Nephron progenitor cell (in vitro differentiated cells): ENCODE data around the gene TRAM2.

Experiments used
- DNase-seq: peaks from one replicate; pipeline ENCODE4 v3.0.0; 2021
- H3K27ac Mint-ChIP-seq: 2 replicates; pipeline ENCODE4 v1.8.0; 2021; ENCODE audit warnings: mild to moderate bottlenecking, moderate library complexity, mixed read lengths
- H3K27me3 Mint-ChIP-seq: 2 replicates; pipeline ENCODE4 v1.8.0; 2021; ENCODE audit warnings: mild to moderate bottlenecking, low read depth, mixed read lengths; ENCODE audit not compliant: poor library complexity
- H3K36me3 Mint-ChIP-seq: 2 replicates; pipeline ENCODE4 v1.8.0; 2021; ENCODE audit warnings: low read depth, mixed read lengths
- H3K4me1 Mint-ChIP-seq: 2 replicates; pipeline ENCODE4 v1.8.0; 2021; ENCODE audit warnings: mixed read lengths
- H3K4me3 Mint-ChIP-seq: 2 replicates; pipeline ENCODE4 v1.8.0; 2021; ENCODE audit warnings: mild to moderate bottlenecking, moderate library complexity, mixed read lengths
- H3K9me3 Mint-ChIP-seq: 2 replicates; pipeline ENCODE4 v1.8.0; 2021; ENCODE audit warnings: mild to moderate bottlenecking, moderate library complexity, mixed read lengths
- CTCF ChIP-seq: fragments of 200-600 bp; sonication (generic); IDR thresholded peaks from 2 replicates; pipeline ENCODE4 v1.5.0; 2021; ENCODE audit warnings: antibody characterized with exemption

TRAM2 gene

GRCh38 chr6:52577022-52577777 lies at the start of gene TRAM2:
Gene TRAM2, minus strand, starts transcription at chr6:52577060. Its CDS starts 145 bp downstream, at chr6:52576915.
- Mint-ChIP-seq H3K36me3 (peaks cover 25% of the 10 kb centered on the region), H3K4me3 (peak within 1 kb of the TSS; percentile 93), H3K27ac (peak within 1 kb of the TSS; percentile 93), H3K27me3 (peaks cover 12% of the 10 kb centered on the region), H3K4me1 (peaks cover 51% of the 10 kb centered on the region), H3K9me3 (no peaks in the 10 kb centered on the region)
- TF ChIP-seq CTCF = no peak
- peak; percentile 93 for DNase-seq

- no peak for TF ChIP-seq CTCF
- Mint-ChIP-seq H3K9me3 (no peaks in the 10 kb centered on the region), H3K27me3 (peaks cover 3% of the 10 kb centered on the region), H3K4me3 (no peak overlapping the region), H3K36me3 (no peaks in the 10 kb centered on the region), H3K4me1 (peaks cover 5% of the 10 kb centered on the region), H3K27ac (no peak overlapping the region)
- DNase-seq = no peak
Measured at GRCh38 chr6:52622810-52623209, 46.0 kb upstream of the TRAM2 start.

- Mint-ChIP-seq H3K27ac (no peak overlapping the region), H3K36me3 (no peaks in the 10 kb centered on the region), H3K4me3 (no peak overlapping the region), H3K27me3 (peaks cover 3% of the 10 kb centered on the region), H3K9me3 (no peaks in the 10 kb centered on the region), H3K4me1 (peaks cover 12% of the 10 kb centered on the region)
- no peak for DNase-seq
- TF ChIP-seq CTCF = no peak
Measured at GRCh38 chr6:52621631-52622030, 44.8 kb upstream of the TRAM2 start.

- TF ChIP-seq CTCF = no peak
- Mint-ChIP-seq H3K27ac (no peak overlapping the region), H3K36me3 (no peaks in the 10 kb centered on the region), H3K4me3 (no peak overlapping the region), H3K9me3 (no peaks in the 10 kb centered on the region), H3K27me3 (peaks cover 2% of the 10 kb centered on the region), H3K4me1 (peaks cover 12% of the 10 kb centered on the region)
- no peak for DNase-seq
Measured at GRCh38 chr6:52620906-52621190, 44.0 kb upstream of the TRAM2 start.

- TF ChIP-seq CTCF = no peak
Measured at GRCh38 chr6:52620055-52620905, 43.4 kb upstream of the TRAM2 start.

More at GRCh38 chr6:52620055-52620905, 43.4 kb upstream of the TRAM2 start:
- peak overlapping the region; percentile 18 for H3K27ac Mint-ChIP-seq
- no peak overlapping the region for H3K4me3 Mint-ChIP-seq
- no peaks in the 10 kb centered on the region for H3K9me3 Mint-ChIP-seq
- no peaks in the 10 kb centered on the region for H3K36me3 Mint-ChIP-seq
- H3K27me3 Mint-ChIP-seq = no peaks in the 10 kb centered on the region
- peaks cover 12% of the 10 kb centered on the region for H3K4me1 Mint-ChIP-seq
- DNase-seq = no peak
